ENCODE results near the gene NBAS. TPM values are rescaled to one million over a fixed set of nuclear protein-coding genes. Genes with fewer than 3 reads are reported as not detected.

The NBAS gene
- polyA plus RNA-seq, 1 of the 3 experiments (the other 2 are of a cell fraction), result 12.0 TPM

DNA sequence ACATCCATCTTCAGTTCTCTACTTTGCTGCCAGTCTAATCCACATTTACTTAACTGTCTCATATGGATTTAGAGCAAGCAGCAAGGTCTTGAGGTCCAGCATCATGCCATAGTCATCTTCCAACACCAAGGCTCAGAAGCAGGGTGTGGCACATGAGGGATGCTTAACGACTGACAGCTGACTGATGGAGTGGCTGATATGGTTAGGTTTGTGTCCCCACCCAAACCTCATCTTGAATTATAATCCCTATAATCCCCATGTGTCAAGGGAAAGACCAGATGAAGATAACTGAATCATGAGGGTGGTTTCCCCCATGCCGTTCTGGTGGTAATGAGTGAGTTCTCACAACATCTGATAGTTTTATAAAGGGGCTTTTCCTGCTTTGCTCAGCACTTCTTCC is 257.3 kb downstream of the NBAS start:
- Histone ChIP-seq H3K9me2 (no peaks in the 10 kb centered on the region), H3K4me3 (ENCODE audit: low read depth in 2 of 2, low read length in 1 of 2) (no peak overlapping the region), H3K79me2 (ENCODE audit: insufficient read depth) (no peaks in the 10 kb centered on the region), H2AFZ (ENCODE audit: low read depth) (no peak overlapping the region), H3K4me2 (no peak overlapping the region), H3K27me3 (ENCODE audit: insufficient read depth) (no peaks in the 10 kb centered on the region), H3K9ac (no peak overlapping the region), H3K27ac (ENCODE audit: low read depth in 2 of 2, low read length in 1 of 2) (no peak overlapping the region), H3K36me3 (replicated peaks in 1 of 2; ENCODE audit: control insufficient read depth in 1 of 2, insufficient read depth in 2 of 2, low read length in 1 of 2) (peaks cover 27% of the 10 kb centered on the region in 2 experiments), H4K20me1 (ENCODE audit: insufficient read depth) (no peaks in the 10 kb centered on the region), H3F3A (replicated peaks; ENCODE audit: insufficient read depth) (no peaks in the 10 kb centered on the region), H3K4me1 (ENCODE audit: control insufficient read depth in 1 of 2, insufficient read depth in 2 of 2, low read depth in 1 of 2, low read length in 1 of 2) (peaks cover 3 to 8% of the 10 kb centered on the region in 2 experiments; a peak in 2 of 4 replicates), H3K9me3 (no peaks in the 10 kb centered on the region)
- ChIA-PET POLR2A (no interaction called here), CTCF (no interaction called here)
- no peak for TF ChIP-seq ELF1 (IDR thresholded peaks at IDR 0.05)
- TF ChIP-seq, protein P1, sequence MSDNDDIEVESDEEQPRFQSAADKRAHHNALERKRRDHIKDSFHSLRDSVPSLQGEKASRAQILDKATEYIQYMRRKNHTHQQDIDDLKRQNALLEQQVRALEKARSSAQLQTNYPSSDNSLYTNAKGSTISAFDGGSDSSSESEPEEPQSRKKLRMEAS (IDR thresholded peaks at IDR 0.05; ENCODE audit: low read depth), result no peak
- no peak for TF ChIP-seq SIN3A (IDR thresholded peaks at IDR 0.05; ENCODE audit: borderline replicate concordance, low read depth, low read length)
- no peak for TF ChIP-seq YY1 (IDR thresholded peaks at IDR 0.05; ENCODE audit: low read depth)
- TF ChIP-seq JUND (IDR thresholded peaks at IDR 0.05), result no peak
- TF ChIP-seq FOXM1 (IDR thresholded peaks at IDR 0.05; ENCODE audit: low read depth), result no peak
- no peak for DNase-seq
- WGBS (ENCODE audit: low lambda C conversion rate), result 92% methylated on average over 2 of the region's 2 CpGs

DNA sequence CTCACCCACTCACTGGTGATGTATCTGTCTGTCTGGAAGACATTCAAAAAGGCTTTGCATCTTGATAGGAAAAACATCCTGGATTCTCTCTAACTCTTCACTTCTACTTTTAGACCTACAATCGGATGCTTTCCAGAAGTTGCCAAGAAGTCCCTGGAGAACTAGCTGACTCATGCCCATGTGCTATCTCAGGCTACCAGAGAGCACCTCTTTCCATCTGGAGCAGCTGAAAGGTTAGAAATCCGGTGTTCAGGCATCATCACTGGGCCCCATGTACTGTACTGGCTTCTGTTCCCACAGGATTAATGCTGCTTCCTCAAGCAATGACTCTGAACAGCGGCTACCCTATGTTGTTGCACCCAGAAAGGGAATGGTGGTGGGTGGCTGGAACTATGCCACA is 259.0 kb downstream of the NBAS start:
- Histone ChIP-seq H3K4me3 (ENCODE audit: low read depth in 2 of 2, low read length in 1 of 2) (no peak overlapping the region), H3K9me3 (no peaks in the 10 kb centered on the region), H3F3A (replicated peaks; ENCODE audit: insufficient read depth) (no peaks in the 10 kb centered on the region), H2AFZ (ENCODE audit: low read depth) (no peak overlapping the region), H3K9ac (no peak overlapping the region), H3K9me2 (no peaks in the 10 kb centered on the region), H3K36me3 (replicated peaks in 1 of 2; ENCODE audit: control insufficient read depth in 1 of 2, insufficient read depth in 2 of 2, low read length in 1 of 2) (peaks cover 21 to 34% of the 10 kb centered on the region in 2 experiments), H3K27ac (ENCODE audit: low read depth in 2 of 2, low read length in 1 of 2) (no peak overlapping the region), H3K4me2 (no peak overlapping the region), H4K20me1 (ENCODE audit: insufficient read depth) (no peaks in the 10 kb centered on the region), H3K4me1 (ENCODE audit: control insufficient read depth in 1 of 2, insufficient read depth in 2 of 2, low read depth in 1 of 2, low read length in 1 of 2) (peaks cover 3 to 8% of the 10 kb centered on the region in 2 experiments; a peak in 2 of 4 replicates), H3K27me3 (ENCODE audit: insufficient read depth) (no peaks in the 10 kb centered on the region), H3K79me2 (ENCODE audit: insufficient read depth) (no peaks in the 10 kb centered on the region)
- TF ChIP-seq, protein P2, sequence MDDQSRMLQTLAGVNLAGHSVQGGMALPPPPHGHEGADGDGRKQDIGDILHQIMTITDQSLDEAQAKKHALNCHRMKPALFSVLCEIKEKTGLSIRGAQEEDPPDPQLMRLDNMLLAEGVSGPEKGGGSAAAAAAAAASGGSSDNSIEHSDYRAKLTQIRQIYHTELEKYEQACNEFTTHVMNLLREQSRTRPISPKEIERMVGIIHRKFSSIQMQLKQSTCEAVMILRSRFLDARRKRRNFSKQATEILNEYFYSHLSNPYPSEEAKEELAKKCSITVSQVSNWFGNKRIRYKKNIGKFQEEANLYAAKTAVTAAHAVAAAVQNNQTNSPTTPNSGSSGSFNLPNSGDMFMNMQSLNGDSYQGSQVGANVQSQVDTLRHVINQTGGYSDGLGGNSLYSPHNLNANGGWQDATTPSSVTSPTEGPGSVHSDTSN (IDR thresholded peaks at IDR 0.05), result peak; percentile 19; the same call in 1 of the 2 replicates
- TF ChIP-seq RAD21 (IDR thresholded peaks at IDR 0.05; ENCODE audit: low read length) (no peak), TCF12 (IDR thresholded peaks at IDR 0.05) (peak; percentile 48)
- no peak for DNase-seq
- 92% methylated on average over 3 of the region's 3 CpGs for WGBS (ENCODE audit: low lambda C conversion rate)
- ChIA-PET CTCF (interaction anchor here (0.6 to 1.8 kb wide), 3 partner anchors 8 to 269 kb away, joined by 3 to 5 read pairs (median 3); no protein-coding TSS in a partner anchor), POLR2A (no interaction called here)

DNA sequence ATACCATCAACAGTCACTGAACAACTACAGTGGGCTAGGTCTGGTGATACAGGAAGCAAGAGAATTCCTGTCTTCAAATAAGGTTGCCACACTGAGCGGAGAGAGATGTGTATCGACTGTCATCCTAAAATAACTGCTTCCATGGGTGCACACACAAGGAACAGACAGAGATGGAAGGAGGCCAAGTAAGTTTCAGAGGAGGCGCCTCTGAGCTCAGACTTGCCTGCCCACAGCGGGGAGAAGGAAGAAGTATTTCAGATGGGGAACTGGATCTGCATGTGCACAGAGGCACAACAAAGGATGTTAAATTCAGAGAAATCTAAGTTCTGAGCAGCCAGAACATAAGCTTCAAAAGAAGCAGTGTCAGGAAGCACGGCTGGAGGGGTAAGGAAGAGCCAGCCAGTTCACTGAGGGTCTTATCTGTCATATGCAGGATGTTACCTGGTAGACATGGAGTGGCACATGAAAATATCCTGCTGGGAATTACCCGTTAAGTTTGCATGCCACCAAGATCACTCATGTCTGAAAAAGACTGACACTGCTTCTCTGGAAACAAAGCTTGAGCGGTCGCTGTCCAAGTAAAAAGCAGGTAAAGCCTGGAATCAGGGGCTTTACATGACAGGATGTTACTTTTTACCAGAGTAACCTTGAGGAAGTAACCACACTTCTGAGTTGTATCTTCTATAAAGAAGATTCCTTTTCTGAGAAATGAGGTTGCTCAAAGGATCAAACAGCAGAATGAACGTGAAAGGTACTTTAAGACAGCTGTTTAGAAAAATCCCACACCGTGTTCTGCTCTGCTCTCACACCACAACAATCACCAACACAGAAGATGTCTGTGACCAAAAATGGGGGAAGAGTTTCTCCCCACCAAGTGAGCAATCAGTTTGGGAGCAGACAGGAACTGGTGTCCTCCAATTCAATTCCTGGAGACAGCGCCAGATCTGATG is 260.2 kb downstream of the NBAS start:
- Histone ChIP-seq H3K4me2 (no peak overlapping the region), H3K36me3 (replicated peaks in 1 of 2; ENCODE audit: control insufficient read depth in 1 of 2, insufficient read depth in 2 of 2, low read length in 1 of 2) (peaks cover 10 to 24% of the 10 kb centered on the region in 2 experiments), H3K79me2 (ENCODE audit: insufficient read depth) (no peaks in the 10 kb centered on the region), H3K9me2 (no peaks in the 10 kb centered on the region), H2AFZ (ENCODE audit: low read depth) (no peak overlapping the region), H3K27ac (ENCODE audit: low read depth in 2 of 2, low read length in 1 of 2) (no peak overlapping the region), H3K4me3 (ENCODE audit: low read depth in 2 of 2, low read length in 1 of 2) (no peak overlapping the region), H3K9ac (no peak overlapping the region), H4K20me1 (ENCODE audit: insufficient read depth) (no peaks in the 10 kb centered on the region), H3F3A (replicated peaks; ENCODE audit: insufficient read depth) (no peaks in the 10 kb centered on the region), H3K27me3 (ENCODE audit: insufficient read depth) (no peaks in the 10 kb centered on the region), H3K9me3 (no peaks in the 10 kb centered on the region), H3K4me1 (ENCODE audit: control insufficient read depth in 1 of 2, insufficient read depth in 2 of 2, low read depth in 1 of 2, low read length in 1 of 2) (peaks cover 3 to 8% of the 10 kb centered on the region in 2 experiments; a peak in 2 of 4 replicates)
- CTCF ChIA-PET, result interaction anchor here (1.8 kb wide), 1 partner anchor 9 kb away, joined by 5 read pairs; no protein-coding TSS in a partner anchor
- POLR2A ChIA-PET, result no interaction called here
- DNase-seq, result no peak
- WGBS (ENCODE audit: low lambda C conversion rate), result 89% methylated on average over 11 of the region's 11 CpGs
- TF ChIP-seq ELF1 (IDR thresholded peaks at IDR 0.05) (no peak), MXI1 (IDR thresholded peaks at IDR 0.05; ENCODE audit: low read depth, low read length) (no peak), SIN3A (IDR thresholded peaks at IDR 0.05; ENCODE audit: borderline replicate concordance, low read depth, low read length) (no peak), NFIC (IDR thresholded peaks at IDR 0.05; ENCODE audit: borderline replicate concordance) (no peak), EP300 (IDR thresholded peaks at IDR 0.05; ENCODE audit: borderline replicate concordance in 1 of 2, low read depth in 1 of 2, low read length in 1 of 2) (no peak), JUND (IDR thresholded peaks at IDR 0.05) (no peak), GABPA (IDR thresholded peaks at IDR 0.05; ENCODE audit: low read depth) (no peak), RXRA (IDR thresholded peaks at IDR 0.05; ENCODE audit: borderline replicate concordance, low read depth) (no peak), TCF12 (IDR thresholded peaks at IDR 0.05) (no peak)
- TF ChIP-seq, protein P3, sequence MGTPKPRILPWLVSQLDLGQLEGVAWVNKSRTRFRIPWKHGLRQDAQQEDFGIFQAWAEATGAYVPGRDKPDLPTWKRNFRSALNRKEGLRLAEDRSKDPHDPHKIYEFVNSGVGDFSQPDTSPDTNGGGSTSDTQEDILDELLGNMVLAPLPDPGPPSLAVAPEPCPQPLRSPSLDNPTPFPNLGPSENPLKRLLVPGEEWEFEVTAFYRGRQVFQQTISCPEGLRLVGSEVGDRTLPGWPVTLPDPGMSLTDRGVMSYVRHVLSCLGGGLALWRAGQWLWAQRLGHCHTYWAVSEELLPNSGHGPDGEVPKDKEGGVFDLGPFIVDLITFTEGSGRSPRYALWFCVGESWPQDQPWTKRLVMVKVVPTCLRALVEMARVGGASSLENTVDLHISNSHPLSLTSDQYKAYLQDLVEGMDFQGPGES (IDR thresholded peaks at IDR 0.05; ENCODE audit: low read depth, low read length), result no peak
- TF ChIP-seq, protein P2 (IDR thresholded peaks at IDR 0.05), result no peak
- TF ChIP-seq, protein P4, sequence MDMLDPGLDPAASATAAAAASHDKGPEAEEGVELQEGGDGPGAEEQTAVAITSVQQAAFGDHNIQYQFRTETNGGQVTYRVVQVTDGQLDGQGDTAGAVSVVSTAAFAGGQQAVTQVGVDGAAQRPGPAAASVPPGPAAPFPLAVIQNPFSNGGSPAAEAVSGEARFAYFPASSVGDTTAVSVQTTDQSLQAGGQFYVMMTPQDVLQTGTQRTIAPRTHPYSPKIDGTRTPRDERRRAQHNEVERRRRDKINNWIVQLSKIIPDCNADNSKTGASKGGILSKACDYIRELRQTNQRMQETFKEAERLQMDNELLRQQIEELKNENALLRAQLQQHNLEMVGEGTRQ (IDR thresholded peaks at IDR 0.05; ENCODE audit: borderline replicate concordance, low read depth, low read length), result no peak

Measured in SK-N-SH (cell line).